Adipocyte (in vitro differentiated cells): Measurements from ENCODE around the gene RNF128.
"Not testable (repeated sequence)": the region's sequence is repeated elsewhere in the genome, so short reads cannot be mapped to it uniquely, and the experiment has no call there.

Experiments
- DNase-seq: peaks from one replicate; pipeline ENCODE4 v3.0.0-alpha.2; 2015; ENCODE audit warnings: low read depth
- H3K27me3 ChIP-seq: replicated peaks from 2 replicates; pipeline ENCODE4 v1.7.0; 2013; ENCODE audit warnings: mild to moderate bottlenecking, low read length, moderate library complexity; ENCODE audit not compliant: control insufficient read depth, insufficient read depth
- H3K36me3 ChIP-seq: 2 replicates; pipeline ENCODE4 v1.7.0; 2013; ENCODE audit warnings: low read length, mild to moderate bottlenecking, moderate library complexity; ENCODE audit not compliant: control insufficient read depth, insufficient read depth, severe bottlenecking
- H3K4me1 ChIP-seq: 2 replicates; pipeline ENCODE4 v1.7.0; 2013; ENCODE audit warnings: mild to moderate bottlenecking, low read length, moderate library complexity; ENCODE audit not compliant: control insufficient read depth, insufficient read depth
- H3K4me3 ChIP-seq: 2 replicates; pipeline ENCODE4 v1.7.0; 2013; ENCODE audit warnings: mild to moderate bottlenecking, low read length, moderate library complexity
- H3K9ac ChIP-seq: 2 replicates; pipeline ENCODE4 v1.7.0; 2013; ENCODE audit warnings: mild to moderate bottlenecking, low read length, moderate library complexity
- H3K9me3 ChIP-seq: 2 replicates; pipeline ENCODE4 v1.7.0; 2013; ENCODE audit warnings: mild to moderate bottlenecking, low read length, moderate library complexity; ENCODE audit not compliant: control insufficient read depth

RNF128 gene

GRCh38 chrX:106751407-106751806, 24.9 kb downstream of the RNF128 start:
- Histone ChIP-seq H3K27me3 (peaks cover 33% of the 10 kb centered on the region), H3K9ac (no peak overlapping the region), H3K4me3 (no peak overlapping the region), H3K4me1 (no peaks in the 10 kb centered on the region), H3K36me3 (no peaks in the 10 kb centered on the region), H3K9me3 (peaks cover 21% of the 10 kb centered on the region)
- no peak for DNase-seq

DNA sequence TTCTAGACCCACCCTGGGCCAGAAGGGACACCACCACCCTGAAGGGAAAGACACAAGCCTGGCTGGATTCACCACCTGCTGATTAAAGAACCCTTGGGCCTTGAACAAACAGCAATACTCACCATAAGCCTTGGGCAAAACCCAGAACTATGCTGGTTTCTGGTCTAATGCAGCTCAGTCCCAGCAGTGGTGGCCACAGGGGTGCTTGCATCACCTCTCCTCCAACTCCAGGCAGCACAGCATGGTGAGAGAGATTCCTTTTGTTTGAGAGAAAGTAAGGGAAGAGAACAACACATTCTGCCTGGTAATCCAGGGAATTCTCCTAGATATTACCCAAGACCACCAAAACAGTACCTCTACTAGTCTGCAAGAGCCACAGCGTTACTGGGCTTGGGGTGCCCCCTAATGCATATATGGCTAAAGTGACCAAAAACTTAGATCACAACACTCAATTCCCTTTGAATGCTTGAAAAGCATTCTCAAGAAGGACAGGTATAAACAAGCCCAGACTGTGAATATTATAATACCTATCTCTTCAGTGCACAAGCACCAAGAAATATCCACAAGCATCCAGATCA, 25.7 kb downstream of the RNF128 start:
- no peak overlapping the region for H3K9ac ChIP-seq
- H3K4me3 ChIP-seq: no peak overlapping the region
- H3K4me1 ChIP-seq: no peaks in the 10 kb centered on the region
- no peaks in the 10 kb centered on the region for H3K36me3 ChIP-seq
- peak; percentile 11 for DNase-seq
- peaks cover 33% of the 10 kb centered on the region for H3K27me3 ChIP-seq
- H3K9me3 ChIP-seq: peaks cover 21% of the 10 kb centered on the region

DNA sequence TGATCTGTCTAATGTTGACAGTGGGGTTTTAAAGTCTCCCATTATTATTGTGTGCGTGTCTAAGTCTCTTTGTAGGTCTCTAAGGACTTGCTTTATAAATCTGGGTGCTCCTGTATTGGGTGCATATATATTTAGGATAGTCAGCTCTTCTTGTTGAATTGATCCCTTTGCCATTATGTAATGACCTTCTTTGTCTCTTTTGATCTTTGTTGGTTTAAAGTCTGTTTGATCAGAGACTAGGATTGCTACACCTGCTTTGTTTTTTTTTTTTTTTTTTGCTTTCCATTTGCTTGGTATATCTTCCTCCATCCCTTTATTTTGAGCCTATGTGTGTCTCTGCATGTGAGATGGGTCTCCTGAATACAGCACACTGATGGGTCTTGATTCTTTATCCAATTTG, 42.8 kb downstream of the RNF128 start:
- not testable (repeated sequence) for H3K9me3 ChIP-seq, H3K4me1 ChIP-seq, DNase-seq, H3K4me3 ChIP-seq, H3K36me3 ChIP-seq, H3K9ac ChIP-seq
- peaks cover 24% of the 10 kb centered on the region for H3K27me3 ChIP-seq

GRCh38 chrX:106774981-106775380, 48.5 kb downstream of the RNF128 start:
- no peak overlapping the region for H3K9ac ChIP-seq
- peaks cover 29% of the 10 kb centered on the region for H3K27me3 ChIP-seq
- no peaks in the 10 kb centered on the region for H3K36me3 ChIP-seq
- DNase-seq: no peak
- H3K9me3 ChIP-seq: peaks cover 4% of the 10 kb centered on the region
- no peak overlapping the region for H3K4me3 ChIP-seq
- no peaks in the 10 kb centered on the region for H3K4me1 ChIP-seq

DNA sequence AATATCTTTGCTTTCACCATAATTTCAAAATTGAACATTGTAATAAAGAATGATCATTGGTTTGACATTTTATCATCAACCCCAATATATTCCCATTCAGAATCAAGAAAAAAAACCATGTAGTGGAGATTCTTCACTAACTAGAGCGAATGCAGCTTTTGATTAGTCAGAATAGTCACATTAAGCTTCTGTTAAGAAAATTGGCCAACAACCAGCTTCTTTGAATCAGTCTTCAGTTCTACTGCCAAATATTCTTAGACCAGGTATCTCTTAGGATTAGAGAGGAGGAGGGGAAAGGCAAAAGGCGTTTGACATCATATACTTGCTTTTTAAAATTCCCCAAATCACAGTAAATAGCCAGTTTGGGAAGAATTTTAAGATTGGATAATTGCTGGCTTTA, 53.8 kb downstream of the RNF128 start:
- no peak overlapping the region for H3K9ac ChIP-seq
- H3K4me1 ChIP-seq: no peaks in the 10 kb centered on the region
- H3K36me3 ChIP-seq: no peaks in the 10 kb centered on the region
- DNase-seq: no peak
- H3K9me3 ChIP-seq: no peaks in the 10 kb centered on the region
- H3K27me3 ChIP-seq: peaks cover 28% of the 10 kb centered on the region
- H3K4me3 ChIP-seq: no peak overlapping the region

DNA sequence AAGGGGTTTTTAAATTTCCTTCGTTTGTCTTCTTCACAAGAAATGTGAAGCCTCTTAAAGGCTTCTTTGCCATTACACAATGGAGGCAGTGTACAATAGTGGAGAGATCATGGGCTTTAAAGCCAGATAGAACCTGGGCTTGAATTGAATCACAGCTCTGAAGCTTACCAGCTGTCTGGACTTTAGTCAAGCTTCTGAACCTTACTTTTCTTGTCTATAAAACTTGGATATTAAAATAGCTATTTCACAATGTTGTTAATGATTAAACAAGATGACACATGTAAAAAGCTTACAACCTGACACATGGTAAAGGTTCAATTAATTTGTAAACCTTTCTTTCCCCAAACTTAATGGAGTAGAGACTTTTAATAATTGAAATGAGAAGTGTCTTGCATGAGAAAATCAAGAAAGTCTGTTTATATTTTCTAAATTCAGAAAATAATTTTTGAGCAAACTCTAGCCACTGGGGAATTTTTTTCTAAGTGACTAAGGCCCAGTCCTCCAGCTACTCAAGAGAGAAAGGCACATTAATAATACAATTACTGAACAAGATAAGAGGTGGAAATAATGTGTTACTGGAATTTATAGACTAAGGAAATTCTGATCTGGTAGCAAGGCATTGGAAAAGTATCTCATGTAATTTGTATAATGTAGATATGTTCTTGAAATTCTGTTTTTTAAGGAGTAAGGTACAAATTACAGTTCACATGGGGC, 54.3 kb downstream of the RNF128 start:
- Histone ChIP-seq H3K4me1 (no peaks in the 10 kb centered on the region), H3K9me3 (no peaks in the 10 kb centered on the region), H3K9ac (no peak overlapping the region), H3K27me3 (peaks cover 32% of the 10 kb centered on the region), H3K36me3 (no peaks in the 10 kb centered on the region), H3K4me3 (no peak overlapping the region)
- DNase-seq: no peak

- H3K9me3 ChIP-seq: no peaks in the 10 kb centered on the region
These were observed 57.2 kb downstream of the RNF128 start for GRCh38 chrX:106783716-106784115.

GRCh38 chrX:106791495-106791894, 65.0 kb downstream of the RNF128 start:
- H3K9ac ChIP-seq: no peak overlapping the region
- DNase-seq: peak; percentile 51

More at GRCh38 chrX:106783716-106784115, 57.2 kb downstream of the RNF128 start:
- peaks cover 32% of the 10 kb centered on the region for H3K27me3 ChIP-seq
- no peaks in the 10 kb centered on the region for H3K4me1 ChIP-seq
- H3K9ac ChIP-seq: no peak overlapping the region
- H3K36me3 ChIP-seq: no peaks in the 10 kb centered on the region
- no peak for DNase-seq
- no peak overlapping the region for H3K4me3 ChIP-seq

DNA sequence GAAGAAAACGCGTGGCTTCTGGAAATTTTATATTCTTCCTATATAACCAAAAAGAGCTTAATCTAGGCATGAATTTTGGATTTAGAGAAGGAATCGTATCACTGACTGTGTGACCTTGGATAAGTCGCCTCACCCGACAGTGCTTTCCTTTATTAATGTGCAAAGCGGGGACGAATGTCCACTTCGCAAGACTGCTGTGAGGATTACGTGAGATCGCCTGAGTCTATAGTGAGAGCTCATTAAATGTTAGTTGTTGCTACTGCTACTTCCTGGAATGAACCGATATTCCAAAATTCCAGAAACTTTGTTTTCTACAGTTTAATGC, 75.5 kb downstream of the RNF128 start:
- DNase-seq: peak; percentile 41
- no peaks in the 10 kb centered on the region for H3K4me1 ChIP-seq
- H3K4me3 ChIP-seq: peak overlapping the region; percentile 91
- peaks cover 34% of the 10 kb centered on the region for H3K27me3 ChIP-seq
- H3K9me3 ChIP-seq: peaks cover 2% of the 10 kb centered on the region
- peak overlapping the region; percentile 78 for H3K9ac ChIP-seq
- H3K36me3 ChIP-seq: no peaks in the 10 kb centered on the region

More at GRCh38 chrX:106791495-106791894, 65.0 kb downstream of the RNF128 start:
- peaks cover 4% of the 10 kb centered on the region for H3K27me3 ChIP-seq
- H3K4me3 ChIP-seq: no peak overlapping the region
- no peaks in the 10 kb centered on the region for H3K4me1 ChIP-seq
- no peaks in the 10 kb centered on the region for H3K36me3 ChIP-seq
- no peaks in the 10 kb centered on the region for H3K9me3 ChIP-seq

DNA sequence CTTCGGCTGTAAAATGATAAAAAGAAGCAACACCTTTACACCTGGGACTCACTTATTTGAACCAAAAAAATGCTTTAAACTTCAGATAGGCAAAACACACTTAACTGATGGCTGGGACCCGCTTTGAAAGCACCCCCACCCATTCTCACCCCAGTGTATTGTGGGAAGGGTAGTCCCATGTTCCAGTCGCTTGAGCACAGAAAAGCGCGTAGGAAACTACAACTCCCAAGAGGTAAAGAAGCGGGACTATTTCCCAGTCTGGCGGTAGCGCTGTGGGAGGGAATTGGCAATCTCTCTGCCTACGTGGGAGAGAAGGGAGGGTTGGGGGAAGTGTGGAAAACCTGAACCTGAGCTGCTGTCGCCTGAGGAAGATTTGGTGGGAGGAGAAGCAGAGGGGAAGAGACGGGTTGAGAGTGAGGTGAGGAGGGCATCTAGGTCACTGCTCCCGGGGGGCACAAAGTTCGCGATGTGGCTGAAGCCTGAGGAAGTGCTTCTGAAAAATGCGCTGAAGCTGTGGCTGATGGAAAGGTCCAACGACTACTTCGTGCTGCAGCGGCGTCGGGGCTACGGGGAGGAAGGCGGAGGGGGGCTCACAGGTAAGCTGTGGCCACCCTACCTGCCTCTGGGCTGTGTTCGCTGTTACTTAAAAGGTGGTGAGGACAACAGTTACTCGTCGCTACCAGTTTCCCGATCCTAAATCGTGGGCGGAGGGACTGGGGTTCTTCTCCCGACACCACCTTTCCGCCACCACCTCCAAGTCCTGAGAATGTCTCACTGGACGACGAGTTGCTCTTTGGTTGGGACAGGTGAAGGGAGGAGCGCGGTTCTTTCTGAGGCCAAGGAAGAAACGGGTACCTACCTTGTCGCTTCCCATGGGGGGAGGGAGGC, 76.1 kb downstream of the RNF128 start, which contains the start of gene TBC1D8B:
Gene TBC1D8B (plus strand): TSS at position 286 of the 888 bp plus-strand sequence. CDS start 181 bp downstream, at position 467.
- Histone ChIP-seq H3K9me3 (peaks cover 2% of the 10 kb centered on the region), H3K4me3 (peak within 1 kb of the TSS; percentile 91), H3K4me1 (no peaks in the 10 kb centered on the region), H3K9ac (peak within 1 kb of the TSS; percentile 78), H3K27me3 (peaks cover 34% of the 10 kb centered on the region), H3K36me3 (no peaks in the 10 kb centered on the region)
- peak; percentile 91 for DNase-seq
